IPS-20b (cell line): ENCODE measurements around the gene SBK3.
A peak's percentile ranks its signal among the peaks of the same experiment; 100 is the strongest.

ENCODE experiments used
- H3K27ac ChIP-seq: one replicate; pipeline ENCODE4 v1.5.1; 2013; ENCODE audit warnings: low read length
- H3K27me3 ChIP-seq: 2 replicates; pipeline ENCODE4 v1.6.1; 2013; ENCODE audit warnings: mild to moderate bottlenecking, low read length, inconsistent platforms; ENCODE audit not compliant: insufficient read depth
- H3K36me3 ChIP-seq: 2 replicates; pipeline ENCODE4 v1.6.1; 2013; ENCODE audit warnings: low read depth, mild to moderate bottlenecking, inconsistent platforms, low read length, moderate library complexity; ENCODE audit not compliant: insufficient read depth
- H3K4me1 ChIP-seq: 2 replicates; pipeline ENCODE4 v1.6.1; 2013; ENCODE audit warnings: mild to moderate bottlenecking, control low read depth, inconsistent platforms, low read length, moderate library complexity; ENCODE audit not compliant: insufficient read depth
- H3K4me3 ChIP-seq: 2 replicates; pipeline ENCODE4 v1.5.1; 2013; ENCODE audit warnings: mild to moderate bottlenecking, low read length, inconsistent platforms
- H3K9ac ChIP-seq: 2 replicates; pipeline ENCODE4 v1.6.1; 2013; ENCODE audit warnings: low read depth, mild to moderate bottlenecking, inconsistent platforms, low read length, moderate library complexity
- H3K9me3 ChIP-seq: 2 replicates; pipeline ENCODE4 v1.6.1; 2013; ENCODE audit warnings: mild to moderate bottlenecking, low read depth, low read length, inconsistent platforms; ENCODE audit not compliant: insufficient read depth

The SBK3 gene

DNA sequence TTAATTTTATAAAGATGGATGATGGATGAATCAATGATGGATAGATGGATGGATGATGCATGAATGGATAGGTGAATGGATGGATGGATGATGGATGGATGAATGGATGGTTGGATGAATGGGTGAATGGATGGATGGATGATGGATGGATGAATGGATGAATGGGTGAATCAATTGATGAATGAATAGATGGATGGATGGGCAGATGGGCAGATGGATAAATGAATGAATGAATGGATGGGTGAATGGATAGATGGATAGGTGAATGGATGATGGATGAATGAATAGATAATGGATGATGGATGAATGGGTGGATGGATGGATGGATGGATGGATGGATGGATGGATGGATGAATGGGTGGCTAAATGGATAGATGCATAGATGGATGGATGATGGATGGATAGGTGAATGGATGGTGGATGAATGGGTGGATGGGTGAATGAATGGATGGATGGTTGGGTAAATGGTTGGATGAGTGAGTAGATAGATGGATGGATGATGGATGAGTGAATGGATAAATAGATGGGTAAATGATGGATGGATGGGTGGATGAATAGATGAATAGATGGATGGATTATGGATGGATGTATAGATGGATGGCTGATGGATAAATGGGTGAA lies 22.5 kb upstream of the SBK3 start:
- H3K36me3 ChIP-seq = no peaks in the 10 kb centered on the region
- H3K4me1 ChIP-seq = no peaks in the 10 kb centered on the region
- no peak overlapping the region for H3K9ac ChIP-seq
- peaks cover 13% of the 10 kb centered on the region; the same call in 1 of the 2 replicates for H3K27me3 ChIP-seq
- no peaks in the 10 kb centered on the region for H3K9me3 ChIP-seq
- H3K4me3 ChIP-seq = no peak overlapping the region
- H3K27ac ChIP-seq = no peak overlapping the region

DNA sequence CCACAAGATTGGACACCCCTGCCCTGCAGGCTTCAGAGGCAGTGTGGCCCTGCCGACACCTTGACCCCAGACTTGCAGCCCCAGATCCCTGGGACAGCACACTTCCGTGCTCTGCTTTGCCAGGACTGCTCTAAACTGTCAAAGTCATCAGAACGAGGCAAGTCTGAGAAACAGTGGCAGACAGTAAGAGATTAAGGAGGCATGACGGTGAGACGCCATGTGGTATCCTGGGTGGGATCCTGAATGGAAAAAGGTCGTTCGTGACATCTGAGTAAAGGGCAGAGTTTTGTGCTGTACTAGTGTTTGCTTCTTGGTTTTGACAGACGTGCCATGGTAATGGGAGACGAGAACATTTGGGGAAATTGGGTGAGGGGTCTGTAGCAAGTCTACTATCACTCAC lies 21.5 kb upstream of the SBK3 start:
- Histone ChIP-seq H3K36me3 (no peaks in the 10 kb centered on the region), H3K9ac (no peak overlapping the region), H3K4me3 (no peak overlapping the region), H3K27me3 (peaks cover 13% of the 10 kb centered on the region; the same call in 1 of the 2 replicates), H3K9me3 (no peaks in the 10 kb centered on the region), H3K27ac (no peak overlapping the region), H3K4me1 (no peaks in the 10 kb centered on the region)

- no peaks in the 10 kb centered on the region for H3K9me3 ChIP-seq
- H3K36me3 ChIP-seq = no peaks in the 10 kb centered on the region
- H3K4me1 ChIP-seq = no peaks in the 10 kb centered on the region
- no peak overlapping the region for H3K27ac ChIP-seq
- H3K27me3 ChIP-seq = peaks cover 13% of the 10 kb centered on the region; the same call in 1 of the 2 replicates
- H3K4me3 ChIP-seq = no peak overlapping the region
- H3K9ac ChIP-seq = no peak overlapping the region
These were observed 17.9 kb upstream of the SBK3 start for GRCh38 chr19:55563261-55563690.

- Histone ChIP-seq H3K4me1 (no peaks in the 10 kb centered on the region), H3K36me3 (no peaks in the 10 kb centered on the region)
These were observed 14.3 kb upstream of the SBK3 start for GRCh38 chr19:55559684-55560083.

GRCh38 chr19:55554741-55555152 lies 9.4 kb upstream of the SBK3 start:
- H3K9ac ChIP-seq = no peak overlapping the region
- no peaks in the 10 kb centered on the region for H3K36me3 ChIP-seq
- H3K4me1 ChIP-seq = peaks cover 12% of the 10 kb centered on the region; the same call in 1 of the 2 replicates
- H3K27me3 ChIP-seq = peaks cover 10% of the 10 kb centered on the region
- H3K27ac ChIP-seq = no peak overlapping the region
- H3K9me3 ChIP-seq = no peaks in the 10 kb centered on the region
- H3K4me3 ChIP-seq = no peak overlapping the region

More at GRCh38 chr19:55559684-55560083, 14.3 kb upstream of the SBK3 start:
- H3K9ac ChIP-seq = no peak overlapping the region
- no peak overlapping the region for H3K27ac ChIP-seq
- no peaks in the 10 kb centered on the region for H3K9me3 ChIP-seq
- no peaks in the 10 kb centered on the region for H3K27me3 ChIP-seq
- H3K4me3 ChIP-seq = no peak overlapping the region

DNA sequence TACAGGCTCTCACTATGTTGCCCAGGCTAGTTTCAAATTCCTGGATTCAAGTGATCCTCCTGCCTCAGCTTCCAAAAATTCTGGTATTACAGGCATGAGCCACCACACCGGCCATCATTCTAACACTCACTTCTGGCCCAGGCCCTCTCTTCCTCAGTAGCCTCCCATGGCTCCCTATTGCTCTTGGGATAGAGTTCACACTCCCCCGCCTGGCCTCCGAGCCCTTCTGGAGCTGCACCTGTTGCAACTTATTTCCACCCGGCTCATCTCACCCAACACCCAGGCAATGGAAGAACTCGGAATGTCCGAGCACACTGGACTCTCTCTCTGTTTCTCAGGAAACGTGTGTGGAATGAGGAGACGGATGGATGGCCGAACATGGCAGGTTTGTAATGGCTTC lies 9.0 kb upstream of the SBK3 start:
- Histone ChIP-seq H3K4me3 (no peak overlapping the region), H3K36me3 (no peaks in the 10 kb centered on the region), H3K9me3 (no peaks in the 10 kb centered on the region), H3K4me1 (peaks cover 14% of the 10 kb centered on the region; the same call in 1 of the 2 replicates), H3K27ac (no peak overlapping the region), H3K27me3 (peaks cover 10% of the 10 kb centered on the region), H3K9ac (no peak overlapping the region)

- Histone ChIP-seq H3K4me3 (no peak overlapping the region), H3K36me3 (no peaks in the 10 kb centered on the region), H3K27me3 (peaks cover 10% of the 10 kb centered on the region), H3K9ac (no peak overlapping the region), H3K4me1 (peaks cover 14% of the 10 kb centered on the region; the same call in 1 of the 2 replicates), H3K9me3 (no peaks in the 10 kb centered on the region), H3K27ac (no peak overlapping the region)
These were observed 8.2 kb upstream of the SBK3 start for GRCh38 chr19:55553217-55554182.

- peaks cover 14% of the 10 kb centered on the region; the same call in 1 of the 2 replicates for H3K4me1 ChIP-seq
- H3K27me3 ChIP-seq = peaks cover 10% of the 10 kb centered on the region
- no peak overlapping the region for H3K4me3 ChIP-seq
- no peaks in the 10 kb centered on the region for H3K9me3 ChIP-seq
- no peaks in the 10 kb centered on the region for H3K36me3 ChIP-seq
- no peak overlapping the region for H3K9ac ChIP-seq
- H3K27ac ChIP-seq = no peak overlapping the region
These were observed 7.3 kb upstream of the SBK3 start for GRCh38 chr19:55552620-55553019.

- H3K4me1 ChIP-seq = peaks cover 14% of the 10 kb centered on the region; the same call in 1 of the 2 replicates
- H3K27ac ChIP-seq = no peak overlapping the region
- peaks cover 10% of the 10 kb centered on the region for H3K27me3 ChIP-seq
- H3K9ac ChIP-seq = no peak overlapping the region
- no peaks in the 10 kb centered on the region for H3K36me3 ChIP-seq
- H3K9me3 ChIP-seq = no peaks in the 10 kb centered on the region
- H3K4me3 ChIP-seq = no peak overlapping the region
These were observed 6.9 kb upstream of the SBK3 start for GRCh38 chr19:55552206-55552605.

DNA sequence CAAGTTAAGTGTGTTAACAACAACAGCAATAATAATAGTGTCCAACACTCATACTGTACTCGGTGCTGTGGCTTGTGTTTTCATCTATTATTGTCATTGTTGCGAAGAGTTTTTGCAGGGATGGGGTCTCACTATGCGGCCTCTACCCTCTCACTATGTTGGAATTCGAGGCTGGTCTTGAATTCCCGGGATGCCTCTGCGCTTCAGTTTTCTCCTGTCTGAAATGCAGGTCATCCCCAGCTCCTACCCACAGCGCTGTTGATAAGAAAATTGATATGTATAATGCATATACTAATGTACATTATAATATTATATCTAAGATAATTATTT lies 4.9 kb upstream of the SBK3 start:
- Histone ChIP-seq H3K9ac (peak overlapping the region; percentile 47; the same call in 1 of the 2 replicates), H3K9me3 (no peaks in the 10 kb centered on the region), H3K4me1 (peaks cover 14% of the 10 kb centered on the region; the same call in 1 of the 2 replicates), H3K4me3 (peak overlapping the region; percentile 67), H3K27ac (peak overlapping the region; percentile 5), H3K27me3 (peaks cover 10% of the 10 kb centered on the region), H3K36me3 (no peaks in the 10 kb centered on the region)

DNA sequence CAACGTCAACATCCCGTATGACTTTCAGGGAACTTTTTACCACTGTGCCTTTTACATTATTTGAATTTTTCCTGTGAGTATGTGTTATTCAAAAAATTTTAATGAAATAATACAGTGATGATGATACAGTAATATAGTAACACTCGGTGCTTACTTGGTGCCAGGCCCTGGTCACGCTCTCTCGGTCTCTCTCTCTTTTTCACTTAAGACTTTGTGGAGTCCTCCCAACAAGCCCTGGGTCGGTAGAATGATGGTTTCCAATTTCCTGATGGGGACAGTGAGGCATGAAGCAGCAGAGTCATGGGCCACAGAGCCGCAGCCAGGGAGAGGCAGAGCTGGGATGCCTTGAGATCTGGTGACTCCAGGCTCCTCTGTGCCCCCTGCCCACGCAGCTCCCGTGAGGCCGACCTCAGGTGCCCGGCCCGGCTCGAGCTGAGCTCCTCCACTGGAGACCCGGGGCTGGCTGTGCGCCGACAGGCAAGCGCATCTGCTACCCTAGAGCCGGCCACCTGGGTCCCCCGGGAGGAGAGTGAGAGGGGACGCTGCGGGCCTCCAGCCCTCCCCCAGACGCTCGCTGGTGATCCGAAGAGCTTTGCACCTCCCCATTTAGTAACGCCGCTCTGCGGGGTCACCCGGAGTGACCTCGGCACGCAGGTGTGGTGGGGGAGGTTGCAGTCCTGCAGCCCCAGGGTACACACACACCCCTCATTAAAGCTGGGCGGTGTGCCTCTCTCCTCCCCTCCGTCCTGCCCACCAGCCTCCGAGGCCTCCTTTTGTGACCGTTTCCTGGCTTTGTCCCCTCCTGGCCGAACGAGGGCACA lies 4.4 kb upstream of the SBK3 start:
- H3K4me3 ChIP-seq = peak overlapping the region; percentile 67
- peak overlapping the region; percentile 47; the same call in 1 of the 2 replicates for H3K9ac ChIP-seq
- no peaks in the 10 kb centered on the region for H3K9me3 ChIP-seq
- H3K27me3 ChIP-seq = peaks cover 10% of the 10 kb centered on the region
- H3K36me3 ChIP-seq = no peaks in the 10 kb centered on the region
- H3K4me1 ChIP-seq = peaks cover 14% of the 10 kb centered on the region; the same call in 1 of the 2 replicates
- H3K27ac ChIP-seq = peak overlapping the region; percentile 5
